Activated CD4-positive, alpha-beta T cell treated with anti-CD3 and anti-CD28 coated beads for 24 hours (primary cell): Measurements from ENCODE around the gene RRP15.
A peak's percentile ranks its signal among the peaks of the same experiment; 100 is the strongest.

ENCODE experiments used
- DNase-seq, 2 donors: peaks; one replicate each; pipeline ENCODE4 v3.0.0-alpha.2; 2020; ENCODE audit warnings: low read depth in 2 of 2

The RRP15 gene

DNA sequence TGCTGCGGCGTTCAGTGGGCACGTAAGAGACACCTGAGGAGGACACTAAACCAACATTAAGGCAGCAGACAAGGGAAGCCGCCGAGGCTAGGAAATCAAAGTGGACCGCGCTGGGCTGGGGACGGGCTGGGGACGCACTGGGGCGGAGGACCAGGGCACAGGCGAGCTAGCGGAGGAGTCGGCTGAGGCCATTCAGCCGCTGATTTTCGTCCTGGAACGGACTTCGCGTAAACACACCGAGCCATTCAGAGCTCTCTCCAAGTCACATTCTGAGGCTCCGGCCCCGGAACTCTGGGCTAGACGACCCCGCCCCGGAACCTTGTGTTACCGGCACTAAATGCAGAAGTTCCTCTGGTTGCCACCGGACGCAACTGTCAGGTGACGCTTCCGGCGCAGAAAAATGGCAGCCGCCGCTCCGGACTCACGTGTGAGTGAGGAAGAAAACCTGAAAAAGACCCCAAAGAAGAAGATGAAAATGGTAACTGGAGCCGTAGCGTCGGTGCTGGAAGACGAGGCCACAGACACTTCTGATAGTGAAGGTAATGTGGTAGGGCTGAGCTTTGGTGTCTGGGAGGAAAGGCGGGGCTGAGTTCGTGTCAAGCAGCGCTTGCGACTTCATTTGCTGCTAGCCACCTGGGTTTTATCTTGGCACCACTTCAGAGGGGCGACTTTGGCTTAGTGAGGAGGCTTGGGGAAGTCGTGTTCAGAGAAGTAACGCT lies at the start of gene RRP15:
Gene RRP15, plus strand, starts transcription at position 377 of the 719 bp plus-strand sequence. Its CDS starts 24 bp downstream, at position 401.
- peak; percentile 77 to 81 for DNase-seq

DNA sequence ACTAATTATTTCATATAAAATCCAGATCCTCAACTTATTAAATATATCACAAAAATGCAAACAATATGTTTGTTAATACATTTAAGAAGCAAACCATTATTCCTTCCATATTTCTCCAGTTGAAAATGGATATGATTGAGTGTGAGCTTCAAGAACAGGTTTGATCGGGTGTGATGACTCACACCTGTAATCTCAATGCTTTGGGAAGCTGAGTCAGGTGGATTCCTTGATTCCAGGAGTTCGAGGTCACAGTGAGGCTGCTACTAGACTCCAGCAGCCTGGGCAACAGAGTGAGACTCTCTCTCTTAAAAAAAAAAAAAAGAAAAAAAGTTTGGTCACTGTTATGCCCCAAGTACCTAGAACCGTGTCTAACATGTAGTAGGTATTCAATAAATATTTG lies 42.9 kb upstream of the RRP15 start:
- no peak for DNase-seq

DNA sequence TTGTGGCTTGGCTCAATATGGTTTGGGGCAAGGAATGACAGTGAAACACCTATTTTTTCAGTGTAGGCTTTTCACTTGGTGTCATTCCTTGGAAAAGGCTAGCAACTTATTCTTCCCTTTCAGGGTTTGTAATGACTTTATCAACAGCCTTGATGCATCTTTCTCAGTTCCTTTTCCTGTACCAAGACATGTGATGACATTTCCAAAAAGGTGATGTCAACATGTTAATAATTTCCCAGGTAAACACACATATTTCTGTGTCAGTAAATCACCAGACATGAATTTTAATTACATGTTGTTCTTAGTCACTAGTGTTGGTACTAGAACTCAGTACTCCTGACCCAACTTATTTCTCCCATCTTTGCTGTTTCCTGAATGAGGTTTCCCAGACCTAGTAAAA lies 37.8 kb upstream of the RRP15 start:
- no peak for DNase-seq

- no peak for DNase-seq
Observed at GRCh38 chr1:218249338-218250140, 35.6 kb upstream of the RRP15 start.

- no peak for DNase-seq
Observed at GRCh38 chr1:218250492-218250891, 34.6 kb upstream of the RRP15 start.

DNA sequence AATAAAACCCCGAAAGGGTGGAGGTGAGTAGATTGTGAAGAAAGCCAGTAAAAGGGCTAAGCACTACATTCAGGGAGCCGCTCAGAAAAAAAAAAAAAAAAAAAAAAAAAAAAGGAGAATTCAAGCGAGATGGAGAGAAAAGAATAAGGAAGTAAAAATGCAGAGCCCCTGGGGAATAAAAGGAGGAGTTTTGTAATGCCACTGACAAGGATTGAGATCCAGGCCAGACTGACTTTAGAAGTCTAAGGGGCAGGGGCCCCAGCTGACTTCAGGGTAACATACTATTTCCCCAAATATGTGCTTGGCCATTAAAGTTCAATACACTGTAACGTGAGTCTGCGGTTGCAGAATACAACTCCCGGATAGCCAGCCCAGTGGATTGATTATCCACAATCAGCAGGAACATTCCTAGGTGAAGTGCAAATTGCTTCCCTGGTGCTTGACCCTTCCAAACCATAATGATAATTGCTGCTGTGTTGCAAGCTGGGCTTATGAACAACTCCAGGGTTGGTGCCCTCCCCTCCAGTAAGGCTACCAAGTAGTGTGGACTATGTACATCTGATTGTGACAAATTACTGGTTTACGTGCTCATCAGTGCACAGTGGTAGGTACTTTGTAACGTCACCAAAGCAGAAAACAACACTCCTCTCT lies 30.7 kb upstream of the RRP15 start:
- DNase-seq, result no peak

GRCh38 chr1:218255090-218255489 lies 30.0 kb upstream of the RRP15 start:
- DNase-seq, result no peak

- DNase-seq, result no peak
Observed at GRCh38 chr1:218257371-218257770, 27.7 kb upstream of the RRP15 start.

DNA sequence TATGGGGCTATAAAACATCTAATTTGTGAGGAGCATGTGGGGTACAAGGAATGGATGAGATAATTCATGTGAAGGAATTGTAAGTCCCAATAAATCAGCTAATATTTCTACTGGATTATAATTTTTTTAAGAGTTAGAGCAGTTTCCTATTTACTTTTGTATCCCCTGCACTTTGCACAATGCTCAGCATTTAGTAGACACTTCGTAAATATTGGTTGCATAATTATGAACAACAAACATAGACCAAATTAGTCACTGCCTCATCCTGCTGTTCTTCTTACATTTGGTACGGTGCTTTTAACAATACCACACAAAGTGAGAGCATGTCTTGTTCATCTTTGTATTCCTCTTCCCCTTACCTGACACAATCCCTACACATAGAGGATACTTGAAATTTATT lies 27.1 kb upstream of the RRP15 start:
- DNase-seq, result no peak

- DNase-seq, result no peak
Observed at GRCh38 chr1:218259339-218259738, 25.8 kb upstream of the RRP15 start.

DNA sequence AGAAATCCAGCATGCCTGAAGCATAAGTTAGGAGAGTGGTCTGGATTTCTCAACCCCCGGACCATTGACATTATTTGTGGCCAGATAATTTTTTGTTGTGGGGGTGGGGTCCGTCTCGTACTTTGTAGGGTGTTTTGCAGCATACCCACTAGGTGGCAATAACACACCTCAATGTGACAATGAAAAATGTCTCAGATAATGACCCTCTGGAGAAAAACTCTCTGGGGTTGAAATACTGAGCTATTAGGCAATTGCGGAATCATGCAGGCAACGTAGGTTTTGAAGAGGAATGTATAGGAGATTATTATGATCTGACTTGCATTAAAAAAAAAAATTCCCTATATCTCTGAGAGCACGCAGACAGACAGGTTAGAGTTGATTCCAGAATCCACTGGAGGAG lies 25.3 kb upstream of the RRP15 start:
- no peak for DNase-seq

- DNase-seq, result no peak
Observed at GRCh38 chr1:218262259-218262658, 22.8 kb upstream of the RRP15 start.

GRCh38 chr1:218266356-218266755 lies 18.7 kb upstream of the RRP15 start:
- DNase-seq, result no peak

DNA sequence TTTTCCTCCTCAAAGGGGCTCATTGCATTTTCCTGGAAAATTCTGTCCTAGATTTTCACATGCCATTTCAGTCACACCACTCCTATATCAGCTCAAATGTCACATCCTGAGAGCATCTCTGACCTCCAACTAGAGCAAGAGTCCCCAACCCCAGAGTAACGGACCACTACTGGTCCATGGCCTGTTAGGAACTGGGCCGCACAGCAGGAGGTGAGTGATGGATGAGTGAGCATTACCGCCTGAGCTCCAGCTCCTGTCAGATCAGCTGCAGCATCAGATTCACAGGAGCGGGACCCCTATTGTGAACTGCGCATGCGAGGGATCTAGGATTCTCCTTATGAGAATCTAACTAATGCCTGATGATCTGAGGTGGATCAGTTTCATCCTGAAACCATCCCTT lies 12.7 kb upstream of the RRP15 start:
- DNase-seq, result no peak

DNA sequence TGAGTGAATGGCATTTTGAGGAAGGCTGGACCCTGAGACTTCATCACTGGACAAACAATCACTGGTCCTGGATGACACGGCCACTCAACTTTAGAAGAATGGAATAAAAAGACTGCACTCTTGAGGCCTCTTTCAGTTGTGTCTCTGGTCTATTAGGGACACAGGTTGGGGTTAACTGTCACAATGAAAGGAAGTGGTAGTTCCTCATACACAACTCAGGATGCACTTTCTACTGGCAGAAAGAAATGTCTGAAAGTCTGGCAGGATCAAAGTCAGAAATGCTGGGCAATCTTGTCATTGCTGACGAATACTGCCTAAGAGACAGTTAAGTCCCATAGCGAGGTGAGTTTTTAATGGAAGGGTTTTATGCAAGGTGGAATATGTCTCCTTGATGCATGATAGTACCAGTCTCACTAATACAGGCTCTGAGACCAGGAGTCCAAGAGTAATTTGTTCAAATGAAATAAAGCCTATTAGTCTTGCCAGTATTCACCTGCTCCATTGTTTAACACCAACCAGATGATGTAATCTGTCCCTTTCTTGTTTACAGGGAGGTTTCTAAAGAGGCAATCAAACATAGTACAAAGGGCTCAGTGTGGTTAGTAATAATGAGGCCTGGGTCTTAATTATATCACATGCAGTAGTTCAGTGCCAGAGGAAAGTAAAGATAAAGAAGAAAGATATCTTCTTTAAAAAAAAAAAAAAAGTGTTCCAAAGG lies 11.2 kb upstream of the RRP15 start:
- no peak for DNase-seq

DNA sequence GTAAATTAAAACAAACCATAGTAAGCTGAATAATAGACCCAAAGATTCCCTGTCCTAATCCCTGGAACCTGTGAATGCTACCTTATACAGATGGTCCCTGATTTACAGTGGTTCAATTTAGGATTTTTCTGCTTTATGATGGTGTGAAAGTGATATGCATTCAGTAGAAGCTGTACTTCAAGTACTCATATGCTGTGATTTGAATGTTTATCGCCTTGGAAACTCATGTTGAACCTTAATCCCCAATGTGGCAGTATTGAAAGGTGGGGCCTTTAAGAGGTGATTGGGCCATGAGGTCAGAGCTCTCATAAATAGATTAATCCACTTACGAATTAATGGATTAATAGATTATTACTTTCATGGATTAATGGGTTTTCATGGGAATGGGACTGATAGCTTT lies 10.6 kb upstream of the RRP15 start:
- no peak for DNase-seq

DNA sequence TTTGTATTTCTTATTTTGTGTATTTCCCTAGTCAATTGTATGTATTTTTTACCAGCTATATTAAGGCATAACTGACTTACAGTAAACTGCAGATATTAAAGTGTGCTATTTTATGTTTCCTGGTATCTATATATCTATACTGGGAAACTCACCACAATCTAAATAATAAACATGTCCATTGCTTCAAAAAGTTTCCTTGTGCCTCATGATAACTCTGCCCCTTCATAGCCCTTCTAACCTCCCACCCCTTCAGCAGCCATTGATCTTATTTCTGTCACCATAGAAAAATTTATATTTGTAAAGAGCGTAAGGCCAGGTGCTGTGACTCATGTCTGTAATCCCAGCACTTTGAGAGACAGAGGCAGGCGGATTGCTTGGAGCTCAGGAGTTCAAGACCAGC lies 9.3 kb upstream of the RRP15 start:
- no peak for DNase-seq

DNA sequence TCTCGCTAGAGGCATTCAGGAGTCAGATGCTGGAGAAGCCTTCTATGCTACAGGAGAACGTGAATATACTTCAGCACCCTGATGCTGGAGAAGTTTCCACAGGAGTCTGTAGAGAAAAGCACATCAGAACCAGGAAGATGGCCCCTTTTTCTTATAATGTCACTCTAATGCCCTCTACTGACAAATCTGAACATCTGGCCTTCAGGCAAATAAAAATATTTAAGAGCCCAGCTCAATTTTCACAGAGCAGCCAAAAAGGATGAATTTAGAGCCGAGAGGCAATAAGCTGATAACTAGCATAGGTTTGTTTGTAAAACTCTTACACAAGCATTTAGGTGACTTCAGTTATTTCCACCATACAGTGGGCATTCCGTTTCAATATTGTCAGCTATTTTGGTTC lies 3.8 kb upstream of the RRP15 start:
- no peak for DNase-seq

DNA sequence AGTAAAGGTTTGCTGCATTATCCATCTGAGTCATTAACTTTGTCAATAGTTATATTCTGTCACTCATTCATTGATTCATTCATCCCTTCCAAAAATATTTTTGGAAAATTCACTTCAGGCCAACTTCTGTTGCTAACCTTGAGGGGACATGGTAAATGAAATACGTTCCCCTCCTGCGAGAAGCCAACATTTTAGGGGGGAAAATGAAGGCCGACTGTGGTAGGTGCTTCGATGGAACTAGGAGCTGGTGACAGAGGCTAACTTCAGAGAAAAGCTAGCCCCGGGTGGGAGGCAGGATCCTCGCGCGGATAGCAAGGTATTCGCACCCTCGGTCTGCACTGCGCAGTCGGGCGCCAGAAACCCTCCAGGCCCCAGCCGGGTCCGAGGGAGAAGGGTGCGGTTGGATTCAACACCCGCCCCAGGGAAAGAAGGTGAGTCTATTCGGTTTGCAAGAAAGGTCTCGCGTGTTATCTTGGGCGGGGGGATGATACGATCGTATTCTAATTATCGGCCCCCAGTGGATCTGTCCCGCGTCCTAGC lies 646 bp upstream of the RRP15 start:
- no peak for DNase-seq

- no peak for DNase-seq
Observed at GRCh38 chr1:218292515-218292914, 7.4 kb downstream of the RRP15 start.

DNA sequence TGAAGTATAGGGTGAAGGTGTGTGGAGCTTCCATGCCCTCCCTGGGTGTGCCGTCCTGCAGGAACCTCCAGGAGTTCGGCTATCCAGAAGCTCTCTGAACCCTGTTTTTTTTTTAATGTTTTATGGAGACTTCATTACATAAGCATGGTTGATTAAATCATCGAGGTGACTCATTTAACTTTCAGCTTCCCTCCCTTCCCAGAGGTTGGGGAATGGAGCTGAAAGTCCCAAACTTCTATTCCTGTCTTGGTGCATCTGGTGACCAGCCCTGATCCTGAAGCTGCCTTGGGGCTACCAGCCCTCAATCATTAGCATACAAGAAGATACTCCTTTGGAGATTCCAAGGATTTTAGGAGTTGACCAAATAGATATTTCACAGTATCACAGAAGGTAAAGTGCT lies 9.5 kb downstream of the RRP15 start:
- DNase-seq, result no peak

GRCh38 chr1:218296162-218296561 lies 11.1 kb downstream of the RRP15 start:
- DNase-seq, result no peak
